ENCODE data around the gene CLSTN2. TPM values are rescaled to one million over a fixed set of nuclear protein-coding genes. Genes with fewer than 3 reads are reported as not detected.

The CLSTN2 gene
- total RNA-seq, 4 donors from 2014 or later, result 13.4 to 21.3 (median 19.4) TPM

DNA sequence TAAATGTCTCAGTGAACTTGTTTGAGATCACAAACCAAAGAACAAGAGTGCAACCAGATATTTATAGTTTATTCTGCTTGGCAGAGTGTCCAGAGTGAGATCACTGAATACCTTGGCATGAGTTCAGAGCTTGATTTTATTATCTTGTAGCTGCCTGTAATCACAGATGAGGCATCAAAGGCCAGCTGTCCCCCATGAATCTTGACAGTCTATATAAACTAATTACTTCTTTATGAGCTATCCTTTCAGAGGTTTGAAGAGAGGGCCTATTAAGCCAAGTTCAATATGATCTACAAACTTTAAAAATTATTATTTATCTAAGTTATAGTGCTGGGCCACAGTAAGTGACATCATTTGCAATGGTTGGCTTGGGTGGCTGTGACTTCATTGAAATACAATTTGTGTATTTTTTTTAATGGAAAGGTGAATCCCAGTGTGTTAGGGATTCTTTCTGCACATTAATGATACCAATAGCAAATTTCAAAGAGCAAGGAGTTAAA is 251.5 kb downstream of the CLSTN2 start:
- peak in 1 of 2 donors; percentile 63 for DNase-seq (ENCODE audit: low spot score in 2 of 2)
- H3K27ac ChIP-seq, result peak overlapping the region in 2 of 4 donors; percentile 64 to 66

DNA sequence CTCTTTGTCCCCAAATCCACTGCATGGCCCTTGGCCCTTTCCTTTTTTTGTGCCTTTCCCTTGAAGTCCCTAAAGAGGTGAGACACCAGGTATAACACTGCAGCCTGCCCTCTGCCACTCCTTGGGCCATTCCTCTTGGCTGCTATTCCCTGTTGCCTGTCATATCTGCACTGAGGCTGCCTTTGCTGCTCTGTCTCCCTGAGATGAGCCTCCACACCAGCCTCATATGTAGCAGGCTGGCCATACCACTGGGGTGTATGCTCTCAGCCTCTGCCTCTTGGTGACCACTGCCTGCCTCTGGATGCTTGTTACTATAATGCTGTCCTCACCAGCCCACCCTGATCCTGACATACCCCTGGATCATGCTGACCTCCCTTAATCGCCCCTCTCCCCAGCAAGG is 252.0 kb downstream of the CLSTN2 start:
- H3K9me3 ChIP-seq, result no peaks in the 10 kb centered on the region
- no peaks in the 10 kb centered on the region for H3K27me3 ChIP-seq
- TF ChIP-seq EP300 (IDR thresholded peaks at IDR 0.05) (no peak), POLR2A (IDR thresholded peaks at IDR 0.05) (no peak)
- TF ChIP-seq, protein P1, sequence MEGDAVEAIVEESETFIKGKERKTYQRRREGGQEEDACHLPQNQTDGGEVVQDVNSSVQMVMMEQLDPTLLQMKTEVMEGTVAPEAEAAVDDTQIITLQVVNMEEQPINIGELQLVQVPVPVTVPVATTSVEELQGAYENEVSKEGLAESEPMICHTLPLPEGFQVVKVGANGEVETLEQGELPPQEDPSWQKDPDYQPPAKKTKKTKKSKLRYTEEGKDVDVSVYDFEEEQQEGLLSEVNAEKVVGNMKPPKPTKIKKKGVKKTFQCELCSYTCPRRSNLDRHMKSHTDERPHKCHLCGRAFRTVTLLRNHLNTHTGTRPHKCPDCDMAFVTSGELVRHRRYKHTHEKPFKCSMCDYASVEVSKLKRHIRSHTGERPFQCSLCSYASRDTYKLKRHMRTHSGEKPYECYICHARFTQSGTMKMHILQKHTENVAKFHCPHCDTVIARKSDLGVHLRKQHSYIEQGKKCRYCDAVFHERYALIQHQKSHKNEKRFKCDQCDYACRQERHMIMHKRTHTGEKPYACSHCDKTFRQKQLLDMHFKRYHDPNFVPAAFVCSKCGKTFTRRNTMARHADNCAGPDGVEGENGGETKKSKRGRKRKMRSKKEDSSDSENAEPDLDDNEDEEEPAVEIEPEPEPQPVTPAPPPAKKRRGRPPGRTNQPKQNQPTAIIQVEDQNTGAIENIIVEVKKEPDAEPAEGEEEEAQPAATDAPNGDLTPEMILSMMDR (IDR thresholded peaks at IDR 0.05), result no peak
- 96 to 100% methylated on average over 1 of the region's 1 CpG for WGBS, 2 donors
- H3K4me3 ChIP-seq, result no peak overlapping the region
- peak overlapping the region in 1 of 4 donors; percentile 66 for H3K27ac ChIP-seq
- no peaks in the 10 kb centered on the region for H3K36me3 ChIP-seq
- no peak for DNase-seq (ENCODE audit: low spot score in 2 of 2)
- H3K4me1 ChIP-seq, result peaks cover 0 to 23% (median 13%) of the 10 kb centered on the region in 4 donors

More for the DNA sequence above, 251.5 kb downstream of the CLSTN2 start:
- no peak overlapping the region for H3K4me3 ChIP-seq
- no peaks in the 10 kb centered on the region for H3K36me3 ChIP-seq
- TF ChIP-seq POLR2A (IDR thresholded peaks at IDR 0.05), result no peak
- TF ChIP-seq, protein P1 (IDR thresholded peaks at IDR 0.05), result no peak
- peak in 1 of 2 donors; percentile 23 for TF ChIP-seq EP300 (IDR thresholded peaks at IDR 0.05)
- H3K4me1 ChIP-seq, result peaks cover 0 to 23% (median 13%) of the 10 kb centered on the region in 4 donors
- no peaks in the 10 kb centered on the region for H3K27me3 ChIP-seq
- H3K9me3 ChIP-seq, result no peaks in the 10 kb centered on the region

DNA sequence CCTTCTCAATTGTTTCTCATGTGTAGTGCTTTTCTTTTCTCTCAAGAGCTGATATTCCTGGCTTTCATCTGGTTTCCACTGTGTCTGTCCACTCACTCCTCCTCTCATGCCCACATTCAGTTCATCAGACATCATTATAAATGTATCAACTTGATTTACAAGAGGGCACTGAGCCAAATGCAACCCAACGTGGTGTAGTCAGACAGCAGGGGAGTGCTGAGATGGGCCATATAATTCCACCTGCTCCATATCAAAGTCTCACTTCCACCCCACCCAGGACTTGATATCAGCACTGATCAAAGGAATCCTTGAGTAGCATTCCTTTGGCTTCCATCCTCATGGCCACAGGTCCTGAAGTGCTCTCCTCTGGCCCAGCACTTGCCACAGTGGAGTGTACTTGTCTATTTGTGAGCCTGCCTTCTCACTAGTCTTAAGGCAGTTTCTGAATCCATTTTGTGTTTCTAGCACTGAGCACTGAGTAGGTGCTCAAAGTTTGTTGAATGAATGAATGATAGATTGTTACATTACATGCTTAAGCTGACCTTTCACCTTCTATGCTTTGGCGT is 252.8 kb downstream of the CLSTN2 start:
- Histone ChIP-seq H3K9me3 (peaks cover 0 to 3% (median 0%) of the 10 kb centered on the region in 4 donors), H3K4me3 (no peak overlapping the region), H3K36me3 (no peaks in the 10 kb centered on the region), H3K4me1 (peaks cover 0 to 23% (median 13%) of the 10 kb centered on the region in 4 donors), H3K27me3 (no peaks in the 10 kb centered on the region), H3K27ac (no peak overlapping the region)
- TF ChIP-seq EP300 (IDR thresholded peaks at IDR 0.05), result no peak
- TF ChIP-seq, protein P1 (IDR thresholded peaks at IDR 0.05), result no peak
- no peak for TF ChIP-seq POLR2A (IDR thresholded peaks at IDR 0.05)
- no peak for DNase-seq (ENCODE audit: low spot score in 2 of 2)
- WGBS, 2 donors, result 50 to 66% methylated on average over 2 of the region's 2 CpGs

DNA sequence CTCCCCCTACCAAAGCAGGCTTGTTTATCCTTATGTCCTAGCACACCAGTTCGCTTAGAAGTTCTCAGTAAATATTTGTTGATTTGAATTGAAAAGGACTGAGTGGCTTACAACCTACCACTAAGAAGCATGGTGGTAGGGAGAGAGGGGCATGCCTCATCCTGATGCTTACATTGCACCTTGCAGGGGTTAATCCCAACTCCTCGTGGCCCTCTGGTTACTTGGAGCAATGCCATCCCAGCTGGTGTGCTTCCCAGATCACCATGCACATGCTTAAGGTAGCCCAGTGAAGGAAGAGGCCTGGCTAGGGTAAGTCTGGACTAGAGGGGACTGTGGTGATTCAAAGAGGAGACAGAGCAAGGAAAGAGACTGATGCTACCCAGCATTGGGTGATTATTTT is 253.3 kb downstream of the CLSTN2 start:
- Histone ChIP-seq H3K4me3 (no peak overlapping the region), H3K36me3 (no peaks in the 10 kb centered on the region), H3K4me1 (peaks cover 0 to 23% (median 13%) of the 10 kb centered on the region in 4 donors), H3K27ac (no peak overlapping the region), H3K9me3 (peaks cover 0 to 8% (median 0%) of the 10 kb centered on the region in 4 donors), H3K27me3 (no peaks in the 10 kb centered on the region)
- TF ChIP-seq EP300 (IDR thresholded peaks at IDR 0.05), result no peak
- no peak for TF ChIP-seq POLR2A (IDR thresholded peaks at IDR 0.05)
- TF ChIP-seq, protein P1 (IDR thresholded peaks at IDR 0.05), result no peak
- WGBS, 2 donors, result 56 to 59% methylated on average over 2 of the region's 2 CpGs
- DNase-seq (ENCODE audit: low spot score in 2 of 2), result no peak

DNA sequence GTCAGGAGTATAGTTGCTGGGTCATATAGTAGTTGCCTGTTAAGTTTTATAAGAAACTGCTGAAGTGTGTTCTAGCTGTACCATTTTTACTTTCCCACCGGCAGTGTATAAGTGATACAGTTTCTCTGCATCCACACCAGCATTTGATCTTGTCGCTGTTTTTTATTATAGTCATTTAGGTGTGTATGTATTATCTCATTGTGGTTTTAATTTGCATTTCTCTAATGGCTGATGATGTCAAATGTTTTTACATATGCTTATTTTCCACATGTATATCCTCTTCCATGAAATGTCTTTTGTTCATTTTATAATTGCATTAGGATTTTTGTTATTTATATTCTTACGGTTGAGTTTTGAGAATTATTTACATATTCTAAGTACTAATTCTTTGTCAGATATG is 254.3 kb downstream of the CLSTN2 start:
- Histone ChIP-seq H3K27me3 (no peaks in the 10 kb centered on the region), H3K36me3 (no peaks in the 10 kb centered on the region), H3K9me3 (peaks cover 0 to 18% (median 0%) of the 10 kb centered on the region in 4 donors), H3K27ac (no peak overlapping the region), H3K4me3 (no peak overlapping the region), H3K4me1 (peaks cover 0 to 23% (median 13%) of the 10 kb centered on the region in 4 donors)
- no peak for TF ChIP-seq POLR2A (IDR thresholded peaks at IDR 0.05)
- TF ChIP-seq, protein P1 (IDR thresholded peaks at IDR 0.05), result no peak
- TF ChIP-seq EP300 (IDR thresholded peaks at IDR 0.05), result no peak
- 85 to 89% methylated on average over 3 of the region's 3 CpGs for WGBS, 2 donors
- no peak for DNase-seq (ENCODE audit: low spot score in 2 of 2)

Measured in tibial nerve (tissue), 4 donors.